BLaER1 treated with 17β-estradiol and CSF1 and Interleukin-3, amounts not matched to agents 10 nM and 100 nM (cell line): ENCODE measurements around the gene CIAPIN1.

ENCODE experiments used
- H3K27ac ChIP-seq, 11 experiments: shearing (Covaris generic); formaldehyde crosslinking; 2 replicates each; pipeline ENCODE4 v1.8.1; 2022
- H3K27me3 ChIP-seq, 11 experiments: shearing (Covaris generic); formaldehyde crosslinking; 2 replicates each; pipeline ENCODE4 v1.8.1; 2022
- H3K36me3 ChIP-seq, 11 experiments: shearing (Covaris generic); formaldehyde crosslinking; 2 replicates each; pipeline ENCODE4 v1.8.1; 2022
- H3K4me1 ChIP-seq, 10 experiments: shearing (Covaris generic); formaldehyde crosslinking; 2 replicates each; pipeline ENCODE4 v1.8.1; 2022
- H3K4me2 ChIP-seq, 11 experiments: shearing (Covaris generic); formaldehyde crosslinking; 2 replicates each; pipeline ENCODE4 v1.8.1; 2022
- H3K4me3 ChIP-seq, 10 experiments: shearing (Covaris generic); formaldehyde crosslinking; 2 replicates each; pipeline ENCODE4 v1.8.1; 2022
- H3K9ac ChIP-seq, 11 experiments: shearing (Covaris generic); formaldehyde crosslinking; 2 replicates each; pipeline ENCODE4 v1.8.1; 2022
- H3K9me3 ChIP-seq, 11 experiments: shearing (Covaris generic); formaldehyde crosslinking; replicated peaks in 1 of 11; 2 replicates each; pipeline ENCODE4 v1.8.1; 2022
- H4K20me1 ChIP-seq, 11 experiments: shearing (Covaris generic); formaldehyde crosslinking; 2 replicates each; pipeline ENCODE4 v1.8.1; 2022
- Cebpa-rat ChIP-seq, 11 experiments: shearing (Covaris generic); IDR thresholded peaks; 2 replicates each; pipeline ENCODE4 v1.8.1; 2022

CIAPIN1 gene

GRCh38 chr16:57381791-57382534 lies 65.2 kb downstream of the CIAPIN1 start:
- Histone ChIP-seq H3K4me1 (peaks cover 47 to 82% (median 77%) of the 10 kb centered on the region in 10 experiments), H3K9me3 (no peaks in the 10 kb centered on the region), H3K36me3 (no peaks in the 10 kb centered on the region), H3K9ac (no peak overlapping the region), H3K27me3 (peaks cover 14 to 25% (median 18%) of the 10 kb centered on the region in 11 experiments; a peak in 21 of 22 replicates), H3K4me2 (peak overlapping the region; percentile 58 to 96 (median 83)), H4K20me1 (peaks cover 0 to 9% (median 0%) of the 10 kb centered on the region in 11 experiments; a peak in 3 of 22 replicates), H3K27ac (no peak overlapping the region), H3K4me3 (no peak overlapping the region)
- TF ChIP-seq Cebpa-rat (IDR thresholded peaks at IDR 0.05): no peak

DNA sequence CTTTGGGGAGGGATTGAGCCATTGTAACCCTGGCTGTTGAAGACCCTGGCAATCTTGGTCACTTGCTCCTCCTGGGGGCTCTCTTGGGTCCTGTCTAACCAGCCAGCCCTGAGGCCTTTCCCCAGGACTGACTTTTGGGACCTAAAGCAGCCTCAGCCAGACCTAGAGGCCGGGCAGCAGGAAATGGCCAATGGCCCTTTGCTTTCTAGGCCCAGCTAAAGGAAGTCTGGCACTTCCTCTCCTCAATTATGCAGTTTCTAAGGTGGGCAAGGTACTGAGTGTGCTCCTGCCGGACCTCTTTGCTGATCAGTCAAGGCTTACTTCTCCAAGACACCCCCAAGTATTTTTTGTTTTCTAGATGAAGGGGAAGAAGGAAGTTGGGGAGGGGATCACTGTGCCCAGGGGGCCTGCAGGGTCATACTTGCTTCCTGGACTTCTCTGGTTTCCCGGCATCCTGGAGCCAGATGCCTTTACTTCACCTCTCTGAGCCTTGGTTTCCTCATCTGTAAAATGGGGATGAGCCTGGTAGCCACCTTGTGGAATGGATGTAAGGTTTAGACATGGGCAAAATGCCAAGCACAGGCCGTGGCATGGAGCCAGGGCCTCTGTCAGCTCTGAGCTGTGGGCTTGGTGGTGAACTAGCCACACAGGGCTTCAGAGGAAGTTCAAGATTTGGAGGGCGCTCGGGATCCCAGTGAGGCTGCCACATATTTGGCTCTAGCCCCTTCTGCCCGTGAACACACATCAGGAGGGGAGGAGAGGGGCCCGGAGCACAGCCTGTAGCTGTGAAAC lies 66.3 kb downstream of the CIAPIN1 start:
- H4K20me1 ChIP-seq: peaks cover 0 to 9% (median 0%) of the 10 kb centered on the region in 11 experiments; a peak in 3 of 22 replicates
- H3K9me3 ChIP-seq: no peaks in the 10 kb centered on the region
- no peaks in the 10 kb centered on the region for H3K36me3 ChIP-seq
- TF ChIP-seq Cebpa-rat (IDR thresholded peaks at IDR 0.05): no peak
- H3K27ac ChIP-seq: no peak overlapping the region
- H3K4me2 ChIP-seq: peak overlapping the region in 10 of 11 experiments; percentile 1 to 88 (median 71); a peak in 15 of 22 replicates
- peaks cover 47 to 71% (median 66%) of the 10 kb centered on the region in 10 experiments for H3K4me1 ChIP-seq
- H3K9ac ChIP-seq: no peak overlapping the region
- no peak overlapping the region for H3K4me3 ChIP-seq
- peaks cover 14 to 25% (median 18%) of the 10 kb centered on the region in 11 experiments; a peak in 21 of 22 replicates for H3K27me3 ChIP-seq

DNA sequence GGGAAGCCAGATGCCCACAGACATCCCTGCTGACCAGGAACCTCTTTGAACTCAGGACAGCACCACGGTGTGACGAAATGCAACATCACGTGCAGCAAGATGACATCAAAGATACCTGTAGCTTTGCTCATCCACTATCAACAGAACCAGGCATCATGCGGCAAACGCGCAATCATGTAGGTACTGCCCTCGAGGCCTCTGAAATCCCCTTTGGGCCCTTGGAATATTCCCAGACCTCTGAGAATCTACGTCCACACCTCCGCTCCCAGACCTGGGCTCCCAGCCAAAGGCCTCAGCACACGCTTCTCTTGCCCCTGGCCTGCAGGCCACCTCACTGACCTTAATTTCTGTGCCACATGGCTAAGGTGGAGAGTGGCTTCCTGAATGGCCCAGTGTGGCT lies 67.6 kb downstream of the CIAPIN1 start:
- H3K27ac ChIP-seq: no peak overlapping the region
- H3K27me3 ChIP-seq: peaks cover 14 to 25% (median 18%) of the 10 kb centered on the region in 11 experiments; a peak in 21 of 22 replicates
- H3K36me3 ChIP-seq: no peaks in the 10 kb centered on the region
- peaks cover 0 to 9% (median 0%) of the 10 kb centered on the region in 11 experiments; a peak in 3 of 22 replicates for H4K20me1 ChIP-seq
- H3K4me2 ChIP-seq: no peak overlapping the region
- no peak overlapping the region for H3K4me3 ChIP-seq
- TF ChIP-seq Cebpa-rat (IDR thresholded peaks at IDR 0.05): no peak
- peaks cover 39 to 58% (median 54%) of the 10 kb centered on the region in 10 experiments for H3K4me1 ChIP-seq
- H3K9ac ChIP-seq: no peak overlapping the region
- no peaks in the 10 kb centered on the region for H3K9me3 ChIP-seq
